ENCODE data around the gene C4orf54. TPM values are rescaled to one million over a fixed set of nuclear protein-coding genes. Genes with fewer than 3 reads are reported as not detected.

The C4orf54 gene
- total and polyA plus RNA-seq, 2 of the 4 experiments (the other 2 are of a cell fraction) = not detected

- Histone ChIP-seq H2BK5ac (ENCODE audit: low read depth, low read length, poor library complexity, severe bottlenecking) (no peak overlapping the region), H3K9ac (ENCODE audit: low read depth, low read length) (no peak overlapping the region), H2BK20ac (ENCODE audit: low read depth, low read length) (no peak overlapping the region), H3K56ac (ENCODE audit: extremely low read depth, insufficient read depth, low read length) (no peak overlapping the region), H3K4ac (ENCODE audit: low read depth, low read length) (no peak overlapping the region), H3K4me3 (ENCODE audit: insufficient read depth, low read depth, low read length) (no peak overlapping the region), H4K5ac (ENCODE audit: low read depth, low read length) (no peak overlapping the region), H2AK9ac (replicated peaks; ENCODE audit: low read depth, low read length, poor library complexity) (no peak overlapping the region), H4K91ac (ENCODE audit: insufficient read depth, low read depth, low read length) (no peak overlapping the region), H3K27me3 (ENCODE audit: control insufficient read depth, insufficient read depth, low read length) (no peaks in the 10 kb centered on the region), H2BK15ac (ENCODE audit: low read depth, low read length) (no peak overlapping the region), H3K23ac (ENCODE audit: low read depth, low read length) (no peak overlapping the region), H3K14ac (replicated peaks; ENCODE audit: low read depth, low read length) (no peak overlapping the region), H2BK120ac (ENCODE audit: low read depth, low read length) (no peak overlapping the region), H3K9me1 (ENCODE audit: insufficient read depth, low read length) (no peaks in the 10 kb centered on the region), H3K4me1 (ENCODE audit: control insufficient read depth, insufficient read depth, low read length) (no peaks in the 10 kb centered on the region), H3K27ac (ENCODE audit: insufficient read depth, low read length) (no peak overlapping the region), H3K18ac (ENCODE audit: low read depth, low read length) (no peak overlapping the region), H2AFZ (replicated peaks; ENCODE audit: low read length, poor library complexity) (no peak overlapping the region), H3K36me3 (ENCODE audit: control insufficient read depth, insufficient read depth, low read length) (no peaks in the 10 kb centered on the region), H3K79me1 (ENCODE audit: low read depth in 1 of 2, low read length in 2 of 2) (no peaks in the 10 kb centered on the region), H2AK5ac (ENCODE audit: low read depth, low read length) (no peak overlapping the region), H3K9me3 (ENCODE audit: control insufficient read depth, insufficient read depth, low read length) (no peaks in the 10 kb centered on the region), H4K8ac (ENCODE audit: low read depth in 2 of 2, low read length in 2 of 2) (no peak overlapping the region), H3K4me2 (ENCODE audit: low read depth, low read length) (no peak overlapping the region), H4K20me1 (ENCODE audit: insufficient read depth, low read length) (no peaks in the 10 kb centered on the region)
- POLR2A ChIA-PET (ENCODE audit: unreplicated experiment) = no interaction called here
- no peak for DNase-seq
- CTCF ChIA-PET = no interaction called here
- intact Hi-C loops (cut with micrococcal nuclease) (no loop called here), in situ Hi-C loops (cut with MboI; ENCODE audit: low sequenced_read_pairs) (no loop called here), dilution Hi-C loops (cut with HindIII; ENCODE audit: low sequenced_read_pairs, unreplicated experiment) (no loop called here)
- TF ChIP-seq CHD1 (IDR thresholded peaks at IDR 0.05; ENCODE audit: low read depth, low read length) = no peak
- TF ChIP-seq MAFK (IDR thresholded peaks at IDR 0.05; ENCODE audit: low read depth, low read length) = no peak
- TF ChIP-seq USF2 (IDR thresholded peaks at IDR 0.05; ENCODE audit: low read depth, low read length) = no peak
- no peak for TF ChIP-seq MAZ (IDR thresholded peaks at IDR 0.05; ENCODE audit: borderline replicate concordance, low read depth, low read length)
- TF ChIP-seq FOS (IDR thresholded peaks at IDR 0.05; ENCODE audit: low read depth, low read length) = no peak
- TF ChIP-seq MXI1 (IDR thresholded peaks at IDR 0.05; ENCODE audit: borderline replicate concordance, low read depth, low read length) = no peak
- TF ChIP-seq RAD21 (IDR thresholded peaks at IDR 0.05; ENCODE audit: low read length) = no peak
- no peak for TF ChIP-seq SMC3 (IDR thresholded peaks at IDR 0.05; ENCODE audit: low read depth, low read length)
- no peak for ATAC-seq (ENCODE audit: low read depth)
- 75% methylated on average over 8 of the region's 14 CpGs; no CpG with 5 or more reads in 1 of the 2 experiments for WGBS, 2 experiments (ENCODE audit: extremely low coverage in 2 of 2, insufficient read length in 1 of 2)
- BruUV-seq (replicated peaks) = no TSS peak
Measured at GRCh38 chr4:99633772-99634171, 23.9 kb downstream of the C4orf54 start.

Data from IMR-90 (cell line).